NCI-H1436 treated with DMSO at 0.1 percent for 48 hours (cell line): Measurements from ENCODE around the gene CCDC91.
"Not testable (repeated sequence)": the region's sequence is repeated elsewhere in the genome, so short reads cannot be mapped to it uniquely, and the experiment has no call there.

Source experiments
- DNase-seq: peaks from one replicate; lab custom pipeline; 2025; lab: John Stamatoyannopoulos, UW

Gene CCDC91

DNA sequence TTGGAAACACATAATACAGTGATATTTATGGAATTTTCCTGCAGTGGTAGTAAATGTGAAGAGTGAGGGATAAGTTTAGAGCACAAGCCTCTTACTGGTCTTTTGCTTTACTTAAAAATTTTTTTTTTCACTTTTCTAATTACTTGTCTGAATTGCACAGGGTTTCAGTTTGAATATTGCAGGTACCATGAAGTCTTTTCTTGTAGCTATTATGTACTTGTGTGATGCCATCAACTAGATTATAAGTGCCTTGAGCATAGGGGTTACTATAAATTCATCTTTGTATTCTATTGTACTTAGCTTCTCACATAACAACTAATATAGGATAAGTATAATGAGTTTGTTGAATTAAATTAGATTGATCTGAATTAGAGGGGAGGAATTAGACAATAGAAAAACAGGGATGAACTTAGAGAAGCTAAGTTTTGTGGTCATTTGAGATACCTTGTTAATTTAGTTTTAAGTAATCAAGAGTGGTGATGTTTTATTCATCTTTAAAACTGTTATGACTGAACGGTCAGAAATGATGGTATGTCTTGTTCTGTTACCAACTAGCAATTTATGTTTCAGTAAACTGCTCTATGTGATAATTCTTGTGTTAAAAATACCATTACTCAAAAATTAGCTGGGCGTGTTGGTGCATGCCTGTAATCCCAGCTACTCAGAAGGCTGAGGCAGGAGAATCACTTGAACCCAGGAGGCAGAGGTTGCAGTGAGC is 42.1 kb downstream of the CCDC91 start:
- DNase-seq = no peak

DNA sequence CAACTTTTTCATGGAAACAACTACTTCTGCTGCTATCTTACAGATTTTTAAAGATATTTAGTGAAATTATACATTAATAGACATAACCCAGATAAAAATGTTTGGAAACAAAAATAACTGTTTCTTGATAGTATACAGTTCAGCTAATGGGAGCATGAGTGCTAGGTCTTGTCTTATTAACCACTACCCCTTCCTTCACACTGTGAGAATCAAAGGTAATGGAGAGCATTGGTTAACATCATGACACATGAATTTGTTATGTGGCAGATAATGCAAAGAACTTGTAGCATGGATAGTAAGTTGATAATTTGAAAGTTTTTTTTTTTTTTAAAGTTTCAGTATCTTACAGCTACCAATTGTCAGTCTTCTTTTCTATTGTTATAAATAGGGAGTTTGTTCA is 44.2 kb downstream of the CCDC91 start:
- DNase-seq = no peak

- DNase-seq = no peak
These were observed 44.8 kb downstream of the CCDC91 start for GRCh38 chr12:28235015-28235414.

GRCh38 chr12:28235985-28236384 is 45.7 kb downstream of the CCDC91 start:
- no peak for DNase-seq

GRCh38 chr12:28237423-28237822 is 47.2 kb downstream of the CCDC91 start:
- no peak for DNase-seq

DNA sequence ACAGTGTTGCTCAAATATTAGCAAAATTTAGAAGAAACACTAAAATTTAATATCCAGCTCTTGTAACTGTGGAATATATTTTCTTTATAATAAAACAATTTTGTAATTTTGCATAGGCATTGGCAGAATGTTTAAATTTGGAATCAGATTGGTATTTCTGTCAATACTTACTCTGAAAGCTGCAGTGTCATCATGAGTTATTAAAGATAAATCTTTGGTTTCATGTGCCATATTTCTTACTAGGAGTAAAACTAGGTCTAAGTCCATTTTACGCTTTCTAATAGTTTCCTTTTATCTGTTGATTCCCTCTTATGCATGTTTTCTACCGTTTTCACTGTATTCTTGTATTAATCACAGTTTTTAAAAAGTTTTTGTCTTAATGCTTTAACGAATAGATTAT is 49.7 kb downstream of the CCDC91 start:
- no peak for DNase-seq

DNA sequence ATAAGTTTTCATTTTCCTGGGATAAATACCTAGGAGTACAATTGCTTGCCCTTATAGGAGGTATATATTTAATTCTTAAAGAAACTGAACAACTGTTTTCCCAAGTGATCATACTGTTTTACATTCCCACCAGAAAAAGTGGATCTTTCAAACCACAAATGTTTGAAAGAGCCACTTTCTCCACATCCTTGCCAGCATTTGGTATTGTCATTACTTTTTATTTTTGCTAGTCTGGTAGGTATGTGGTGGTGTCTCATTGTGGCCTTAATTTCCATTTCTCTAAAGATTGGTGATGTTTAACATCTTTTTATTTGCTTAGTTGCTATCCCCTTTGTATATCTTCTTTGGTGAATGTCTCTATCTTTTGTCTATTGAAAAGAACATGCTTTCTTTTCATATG is 50.6 kb downstream of the CCDC91 start:
- DNase-seq = no peak

GRCh38 chr12:28242129-28242495 is 51.9 kb downstream of the CCDC91 start:
- no peak for DNase-seq

GRCh38 chr12:28242496-28243309 is 52.4 kb downstream of the CCDC91 start:
- DNase-seq = no peak

DNA sequence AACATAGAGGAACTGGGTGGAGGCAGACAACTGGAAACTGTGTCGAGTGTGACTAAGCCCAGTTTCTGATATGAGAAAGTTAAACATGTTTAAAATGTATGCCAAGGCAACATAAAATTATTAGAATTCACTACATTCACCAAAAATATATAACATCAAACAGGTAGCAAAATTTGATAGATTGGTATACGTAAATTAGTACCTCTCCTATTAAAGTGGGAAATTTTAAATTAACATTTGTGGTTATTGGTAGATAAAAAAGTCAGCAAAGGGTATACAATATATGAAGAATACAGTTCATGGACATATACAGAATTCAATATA is 53.0 kb downstream of the CCDC91 start:
- no peak for DNase-seq

DNA sequence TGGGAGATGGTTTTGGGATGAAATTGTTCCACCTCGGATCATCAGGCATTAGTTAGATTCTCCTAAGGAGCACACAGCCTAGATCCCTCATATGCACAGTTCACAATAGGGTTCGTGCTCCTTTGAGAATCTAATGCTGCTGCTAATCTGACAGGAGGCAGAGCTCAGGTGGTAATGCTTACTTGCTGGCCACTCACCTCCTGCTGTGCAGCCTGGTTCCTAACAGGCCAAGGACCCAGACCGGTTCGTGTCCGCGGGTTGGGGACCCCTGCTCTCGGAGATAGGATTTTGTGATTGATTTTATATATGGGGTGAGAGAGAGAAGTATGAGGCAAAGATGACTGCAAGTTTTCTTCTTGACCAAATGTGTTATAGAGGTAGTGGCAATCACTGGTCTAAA is 57.5 kb downstream of the CCDC91 start:
- no peak for DNase-seq

DNA sequence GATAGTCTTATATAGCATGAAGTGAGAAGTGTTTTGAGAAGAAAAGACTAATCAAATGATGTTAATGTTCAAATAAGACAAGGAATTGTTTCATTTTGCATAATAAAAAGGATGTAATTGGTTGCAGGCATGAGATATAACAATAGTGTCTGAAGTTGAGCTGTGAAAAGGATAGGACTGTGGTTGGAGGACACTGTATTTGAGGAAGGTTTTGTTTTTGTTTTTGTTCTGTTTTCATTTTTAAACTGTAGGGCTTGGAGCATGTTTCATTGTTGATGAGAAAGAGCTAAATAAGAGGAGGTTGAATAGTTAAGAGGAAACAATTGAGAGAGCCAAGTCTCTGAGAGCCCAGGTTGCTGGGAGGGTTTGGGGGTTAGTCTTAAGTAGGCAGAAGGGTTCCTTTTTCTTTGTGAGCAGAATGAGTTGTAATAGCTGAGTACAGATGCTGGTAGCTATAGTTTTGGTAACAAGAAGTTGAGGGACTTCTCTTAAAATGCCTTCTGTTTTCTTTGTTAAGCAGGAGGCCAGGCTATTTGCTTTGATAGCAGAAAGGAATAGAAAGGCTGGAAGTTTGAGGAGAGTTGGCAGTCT is 58.4 kb downstream of the CCDC91 start:
- no peak for DNase-seq

DNA sequence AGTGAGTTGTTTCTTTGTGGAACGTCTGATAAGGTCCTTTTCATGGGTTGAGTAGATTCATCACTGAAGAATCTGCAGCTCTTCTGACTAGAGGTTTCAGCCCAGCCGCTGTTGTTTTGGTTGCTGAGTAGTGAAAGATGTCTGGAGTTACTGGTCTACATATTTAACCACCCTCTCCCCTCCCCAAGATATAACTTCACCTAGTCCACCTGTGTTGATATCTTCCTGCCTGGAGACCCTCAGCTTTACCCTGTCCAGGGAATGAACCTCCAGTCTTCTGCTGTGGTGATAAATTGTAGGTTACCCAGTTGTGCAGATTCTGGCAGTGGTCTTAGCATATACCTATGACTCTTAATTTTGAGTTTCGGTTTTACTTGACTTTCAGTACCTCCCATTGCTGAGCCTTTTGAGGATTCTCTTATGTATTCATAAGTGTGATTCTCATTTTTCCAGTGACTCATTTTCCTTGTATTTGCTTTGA is 62.9 kb downstream of the CCDC91 start:
- no peak for DNase-seq

DNA sequence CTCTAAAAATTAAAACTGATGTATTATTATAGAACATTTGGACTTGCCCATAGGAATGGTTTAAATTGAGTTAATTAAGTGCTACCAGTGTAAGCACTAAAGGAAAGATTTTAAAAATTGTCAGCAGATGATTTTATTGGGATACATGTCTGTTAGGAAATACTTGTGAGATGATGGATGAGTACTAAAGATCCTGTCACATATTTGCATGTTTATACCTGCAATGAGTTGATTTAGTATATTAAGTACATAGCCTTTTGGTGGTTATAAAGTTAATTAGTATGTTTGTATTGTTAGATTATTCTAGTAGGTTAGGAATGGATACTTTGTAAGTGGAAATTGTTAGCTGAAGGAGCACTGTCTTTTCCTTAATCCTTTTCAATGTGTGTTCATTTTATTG is 67.2 kb downstream of the CCDC91 start:
- no peak for DNase-seq

GRCh38 chr12:28258998-28259397 is 68.7 kb downstream of the CCDC91 start:
- no peak for DNase-seq

DNA sequence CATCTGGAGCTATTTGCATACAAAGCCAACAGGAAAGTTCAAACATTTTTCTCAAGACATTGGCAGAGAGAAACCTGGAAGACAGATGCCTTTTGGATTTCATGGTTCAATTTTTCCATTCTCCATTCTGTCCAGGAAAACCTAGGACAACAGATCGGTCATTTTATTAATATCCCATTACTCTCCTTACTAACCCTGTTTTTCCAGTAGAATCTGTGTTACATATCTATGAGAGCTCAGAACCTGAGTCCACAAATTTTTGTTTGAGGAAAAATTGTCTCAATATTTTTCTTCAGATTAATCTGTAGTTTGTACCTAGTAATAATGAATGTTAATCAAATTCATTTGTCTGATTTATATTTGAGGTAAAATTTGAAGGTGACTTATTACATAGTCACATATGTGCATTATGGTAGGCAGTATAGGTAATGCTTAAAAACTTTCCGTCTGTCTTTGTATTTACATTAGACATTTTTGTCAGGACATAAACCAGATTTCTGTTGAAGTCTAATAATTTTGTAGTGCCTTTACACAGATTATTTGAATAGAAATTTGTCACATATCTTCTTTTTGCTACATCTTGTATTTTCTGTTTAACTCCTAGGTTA is 75.3 kb downstream of the CCDC91 start:
- DNase-seq = no peak

GRCh38 chr12:28267920-28268607 is 77.8 kb downstream of the CCDC91 start:
- not testable (repeated sequence) for DNase-seq

DNA sequence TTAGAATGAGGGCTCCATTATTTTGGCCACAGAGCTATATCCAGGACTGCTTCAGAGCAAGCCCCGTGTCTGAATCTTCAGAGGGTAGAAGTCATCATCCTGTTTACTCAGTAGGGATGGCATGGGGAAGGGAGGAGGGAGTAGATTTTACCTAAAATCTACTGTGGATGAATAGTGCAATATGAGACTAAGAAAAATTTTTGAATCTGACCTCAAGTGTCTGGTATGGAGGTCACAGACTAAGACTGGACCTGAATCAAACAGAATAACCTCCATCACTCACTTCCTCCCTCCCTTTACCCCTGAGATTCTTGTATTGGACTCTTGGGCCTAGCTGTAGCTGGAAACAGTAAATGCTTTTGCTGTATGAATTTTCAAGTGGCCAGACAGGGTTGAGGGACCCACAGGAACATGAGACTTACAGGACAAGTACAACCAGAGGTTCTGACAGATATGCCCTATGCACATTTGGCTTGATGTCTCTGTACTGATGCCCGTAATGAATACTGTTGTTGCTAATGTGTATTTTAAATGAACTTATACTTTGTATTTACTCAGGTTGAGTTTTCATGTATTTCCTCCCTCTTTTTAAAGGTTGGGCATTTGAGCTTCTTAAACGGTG is 78.5 kb downstream of the CCDC91 start:
- DNase-seq = no peak

DNA sequence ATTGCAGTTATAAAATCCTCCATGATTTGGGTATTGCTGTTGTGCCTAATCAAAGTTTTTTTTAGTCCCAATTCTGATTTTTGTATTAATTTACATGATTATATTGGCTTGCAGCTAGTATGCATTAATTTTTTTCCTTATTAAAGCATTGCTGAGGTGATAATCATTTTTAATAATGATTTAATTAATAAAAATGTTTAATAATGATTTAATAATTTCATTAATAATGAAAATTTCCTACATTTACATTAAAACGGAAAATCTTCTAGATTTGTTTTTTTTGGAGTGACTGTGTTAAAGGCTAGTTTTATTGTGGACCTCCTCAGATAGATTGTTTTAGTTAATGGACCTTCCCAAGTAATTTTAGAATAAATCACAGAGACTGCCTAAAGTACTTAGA is 79.6 kb downstream of the CCDC91 start:
- DNase-seq = no peak

DNA sequence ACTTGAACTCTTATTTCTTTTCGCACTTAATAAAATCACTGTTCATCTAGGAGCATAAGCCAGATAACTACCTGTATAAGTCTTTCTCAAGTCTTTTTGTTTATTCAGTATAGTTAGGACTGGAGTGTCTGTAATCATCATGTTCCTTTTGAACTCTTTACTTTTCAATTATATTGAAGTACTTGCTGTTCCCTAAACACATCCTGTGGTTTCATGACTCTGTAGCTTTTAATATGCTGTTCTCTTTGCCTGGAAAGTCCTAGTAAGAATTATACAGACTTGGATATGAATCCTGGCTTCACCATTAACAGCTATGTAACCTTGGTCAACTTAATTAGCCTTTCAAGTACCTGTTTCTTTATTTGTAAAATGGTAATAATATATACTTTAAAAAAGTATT is 88.2 kb downstream of the CCDC91 start:
- DNase-seq = no peak

DNA sequence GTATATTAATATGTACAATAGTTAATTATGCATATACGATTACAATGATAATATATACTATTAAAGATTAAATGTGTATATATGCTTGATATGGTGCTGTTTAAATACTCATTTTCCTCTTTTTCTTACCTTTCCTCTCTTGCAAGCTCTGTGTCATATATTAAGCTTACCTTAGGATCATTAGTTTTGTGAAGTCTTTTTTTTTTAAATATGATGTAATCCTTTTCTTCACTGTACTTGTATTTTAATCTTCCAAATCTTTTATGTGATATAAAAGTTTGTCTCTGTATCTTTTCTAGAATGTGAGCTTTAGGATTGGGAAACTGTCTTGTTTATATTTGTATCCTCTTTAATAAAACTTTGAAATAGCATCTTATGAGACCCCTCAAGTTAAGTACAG is 88.7 kb downstream of the CCDC91 start:
- DNase-seq = no peak

DNA sequence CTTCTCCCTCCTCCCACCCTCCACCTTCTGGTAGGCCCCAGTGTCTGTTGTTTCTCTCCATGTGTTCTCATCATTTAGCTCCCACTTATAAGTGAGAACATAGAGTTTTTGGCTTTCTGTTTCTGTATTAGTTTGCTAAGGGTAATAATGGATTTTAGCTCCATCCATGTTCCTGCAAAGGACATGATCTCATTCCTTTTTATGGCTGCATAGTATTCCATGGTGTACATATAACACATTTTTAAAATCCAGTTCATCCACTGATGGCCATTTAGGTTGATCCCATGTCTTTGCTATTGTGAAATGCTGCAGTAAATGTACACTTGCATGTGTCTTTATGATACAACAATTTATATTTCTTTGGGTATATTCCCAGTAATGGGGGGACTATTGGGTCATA is 96.1 kb downstream of the CCDC91 start:
- DNase-seq = no peak
